IMR-90 (cell line): ENCODE results near the gene UNK. TPM values are rescaled to one million over a fixed set of nuclear protein-coding genes. Genes with fewer than 3 reads are reported as not detected.

ENCODE experiments used
- ATAC-seq: fragments of 200-7000 bp; cut with Tn5 transposase; 2 replicates; pipeline ENCODE4 v1.9.1; 2020; ENCODE audit warnings: low read depth, mild to moderate bottlenecking, moderate library complexity
- BruUV-seq: library from RNA; stranded (reverse); fragments of 400-500 nt; replicated peaks from 2 replicates; lab custom pipeline; 2021; lab: Mats Ljungman, UMichigan
- CTCF ChIA-PET: fragments of 300-600 bp; formaldehyde crosslinking; extraction: SDS; loops from one replicate; lab custom pipeline; 2021; ENCODE audit warnings: antibody characterized with exemption; lab: Yijun Ruan, JAX
- POLR2A ChIA-PET: fragments of 300-600 bp; sonication (Branson Sonifier 250); formaldehyde crosslinking; loops from one replicate; lab custom pipeline; 2022; ENCODE audit warnings: antibody characterized with exemption; ENCODE audit not compliant: unreplicated experiment; lab: Charles Lee
- DNase-seq: peaks from one replicate; pipeline ENCODE4 v3.0.0; 2013
- H2AFZ ChIP-seq: replicated peaks from 2 replicates; pipeline ENCODE3; 2013; ENCODE audit warnings: low read length, mild to moderate bottlenecking; ENCODE audit not compliant: poor library complexity
- H2AK5ac ChIP-seq: 2 replicates; pipeline ENCODE4 v1.6.1; 2013; ENCODE audit warnings: low read depth, low read length, inconsistent platforms
- H2AK9ac ChIP-seq: replicated peaks from 2 replicates; pipeline ENCODE3; 2013; ENCODE audit warnings: mild to moderate bottlenecking, low read depth, low read length, moderate library complexity; ENCODE audit not compliant: poor library complexity
- H2BK120ac ChIP-seq: 2 replicates; pipeline ENCODE4 v1.6.1; 2013; ENCODE audit warnings: low read depth, low read length, inconsistent platforms
- H2BK15ac ChIP-seq: 3 replicates; pipeline ENCODE4 v1.6.1; 2013; ENCODE audit warnings: low read depth, low read length, inconsistent platforms
- H2BK20ac ChIP-seq: 2 replicates; pipeline ENCODE4 v1.6.1; 2013; ENCODE audit warnings: low read depth, mild to moderate bottlenecking, inconsistent platforms, low read length, moderate library complexity
- H2BK5ac ChIP-seq: 2 replicates; pipeline ENCODE4 v1.6.1; 2013; ENCODE audit warnings: mild to moderate bottlenecking, low read depth, low read length, inconsistent platforms; ENCODE audit not compliant: poor library complexity, severe bottlenecking
- H3K14ac ChIP-seq: replicated peaks from 2 replicates; pipeline ENCODE4 v1.6.1; 2013; ENCODE audit warnings: low read depth, low read length, inconsistent platforms
- H3K18ac ChIP-seq: 2 replicates; pipeline ENCODE4 v1.6.1; 2013; ENCODE audit warnings: low read depth, low read length, control low read depth
- H3K23ac ChIP-seq: 2 replicates; pipeline ENCODE4 v1.6.1; 2013; ENCODE audit warnings: low read depth, low read length, inconsistent platforms
- H3K27ac ChIP-seq: 2 replicates; pipeline ENCODE4 v1.5.1; 2013; ENCODE audit warnings: mild to moderate bottlenecking, control low read depth, low read length; ENCODE audit not compliant: insufficient read depth
- H3K27me3 ChIP-seq: 2 replicates; pipeline ENCODE4 v1.6.1; 2013; ENCODE audit warnings: low read length; ENCODE audit not compliant: control insufficient read depth, insufficient read depth
- H3K36me3 ChIP-seq: 2 replicates; pipeline ENCODE4 v1.6.1; 2013; ENCODE audit warnings: low read length, mixed read lengths; ENCODE audit not compliant: control insufficient read depth, insufficient read depth
- H3K4ac ChIP-seq: 2 replicates; pipeline ENCODE4 v1.6.1; 2013; ENCODE audit warnings: low read depth, low read length, inconsistent platforms
- H3K4me1 ChIP-seq: 2 replicates; pipeline ENCODE4 v1.6.1; 2013; ENCODE audit warnings: low read length, mixed read lengths; ENCODE audit not compliant: control insufficient read depth, insufficient read depth
- H3K4me2 ChIP-seq: 2 replicates; pipeline ENCODE4 v1.6.1; 2013; ENCODE audit warnings: low read depth, mild to moderate bottlenecking, control low read depth, low read length, moderate library complexity
- H3K4me3 ChIP-seq: 2 replicates; pipeline ENCODE4 v1.5.1; 2013; ENCODE audit warnings: low read depth, mild to moderate bottlenecking, control low read depth, low read length, moderate library complexity; ENCODE audit not compliant: insufficient read depth
- H3K56ac ChIP-seq: 2 replicates; pipeline ENCODE4 v1.6.1; 2013; ENCODE audit warnings: low read length, inconsistent platforms; ENCODE audit not compliant: insufficient read depth; ENCODE audit errors: extremely low read depth
- H3K79me1 ChIP-seq, 2 experiments: 2 replicates each; pipeline ENCODE4 v1.6.1; 2013; ENCODE audit warnings: low read length in 2 of 2, inconsistent platforms in 1 of 2, low read depth in 1 of 2
- H3K9ac ChIP-seq: 2 replicates; pipeline ENCODE4 v1.6.1; 2013; ENCODE audit warnings: low read depth, low read length, control low read depth
- H3K9me1 ChIP-seq: 2 replicates; pipeline ENCODE4 v1.6.1; 2013; ENCODE audit warnings: low read length, inconsistent platforms; ENCODE audit not compliant: insufficient read depth
- H3K9me3 ChIP-seq: 2 replicates; pipeline ENCODE4 v1.6.1; 2013; ENCODE audit warnings: low read length; ENCODE audit not compliant: control insufficient read depth, insufficient read depth
- H4K20me1 ChIP-seq: 2 replicates; pipeline ENCODE4 v1.6.1; 2013; ENCODE audit warnings: low read length, inconsistent platforms; ENCODE audit not compliant: insufficient read depth
- H4K5ac ChIP-seq: 2 replicates; pipeline ENCODE4 v1.6.1; 2013; ENCODE audit warnings: mild to moderate bottlenecking, low read depth, low read length, control low read depth
- H4K8ac ChIP-seq, 2 experiments: 2 replicates each; pipeline ENCODE4 v1.6.1; 2013; ENCODE audit warnings: low read depth in 2 of 2, low read length in 2 of 2, control low read depth in 1 of 2, inconsistent platforms in 1 of 2
- H4K91ac ChIP-seq: 2 replicates; pipeline ENCODE4 v1.6.1; 2013; ENCODE audit warnings: low read depth, low read length, inconsistent platforms; ENCODE audit not compliant: insufficient read depth
- BHLHE40 ChIP-seq: fragments of 150-350 bp; IDR thresholded peaks from 2 replicates; pipeline ENCODE4 v1.6.1; 2016; ENCODE audit warnings: mild to moderate bottlenecking, low read depth, low read length
- CEBPB ChIP-seq: IDR thresholded peaks from 2 replicates; pipeline ENCODE4 v1.6.1; 2012; ENCODE audit warnings: low read depth, low read length, improper control_type of control experiment
- CHD1 ChIP-seq: IDR thresholded peaks from 2 replicates; pipeline ENCODE4 v1.6.1; 2012; ENCODE audit warnings: low read depth, low read length, improper control_type of control experiment
- FOS ChIP-seq: fragments of 150-350 bp; IDR thresholded peaks from 2 replicates; pipeline ENCODE4 v1.6.1; 2016; ENCODE audit warnings: low read depth, low read length
- MAFK ChIP-seq: IDR thresholded peaks from 2 replicates; pipeline ENCODE4 v1.6.1; 2012; ENCODE audit warnings: low read depth, low read length, improper control_type of control experiment
- MAZ ChIP-seq: IDR thresholded peaks from 2 replicates; pipeline ENCODE4 v1.6.1; 2012; ENCODE audit warnings: low read depth, mild to moderate bottlenecking, low read length, improper control_type of control experiment, moderate library complexity, borderline replicate concordance
- MXI1 ChIP-seq: IDR thresholded peaks from 2 replicates; pipeline ENCODE4 v1.6.1; 2012; ENCODE audit warnings: low read depth, mild to moderate bottlenecking, low read length, moderate library complexity, borderline replicate concordance
- NFE2L2 ChIP-seq: fragments of 150-350 bp; IDR thresholded peaks from 2 replicates; pipeline ENCODE4 v1.6.1; 2016; ENCODE audit warnings: low read depth, mild to moderate bottlenecking, low read length
- POLR2A ChIP-seq: IDR thresholded peaks from 2 replicates; pipeline ENCODE4 v1.6.1; 2012; ENCODE audit warnings: mild to moderate bottlenecking, low read depth, low read length
- RAD21 ChIP-seq: IDR thresholded peaks from 2 replicates; pipeline ENCODE4 v1.6.1; 2012; ENCODE audit warnings: low read length, improper control_type of control experiment
- RCOR1 ChIP-seq: IDR thresholded peaks from 2 replicates; pipeline ENCODE4 v1.6.1; 2012; ENCODE audit warnings: mild to moderate bottlenecking, low read length, improper control_type of control experiment; ENCODE audit not compliant: insufficient replicate concordance
- RFX5 ChIP-seq: IDR thresholded peaks from 2 replicates; pipeline ENCODE4 v1.8.0; 2012; ENCODE audit warnings: low read depth, mild to moderate bottlenecking, low read length, moderate library complexity
- SMC3 ChIP-seq: fragments of 150-350 bp; IDR thresholded peaks from 2 replicates; pipeline ENCODE4 v1.6.1; 2016; ENCODE audit warnings: low read depth, mild to moderate bottlenecking, antibody characterized with exemption, low read length, moderate library complexity
- WGBS, 2 experiments: methylation state at CpG; one replicate each; pipeline versions ENCODE4 v1.1.5 to v1.1.7; 2013; ENCODE audit warnings: missing lambda C conversion rate in 2 of 2; ENCODE audit not compliant: insufficient read length in 1 of 2; ENCODE audit errors: extremely low coverage in 2 of 2; 5-methylcytosine and 5-hydroxymethylcytosine counted together
- dilution Hi-C: fragments of 300-500 bp; cut with HindIII; formaldehyde crosslinking; loops from one replicate; pipeline ENCODE4 v1.14.3; 2018; ENCODE audit warnings: low sequenced_read_pairs; ENCODE audit not compliant: unreplicated experiment
- in situ Hi-C: fragments of 300-500 bp; cut with MboI; formaldehyde crosslinking; loops from 3 replicates; pipeline ENCODE4 v1.14.3; 2019; ENCODE audit warnings: low sequenced_read_pairs, inconsistent platforms, mixed read lengths
- intact Hi-C: fragments of 100-400 bp; cut with micrococcal nuclease; formaldehyde crosslinking; loops from 2 replicates; pipeline ENCODE4 v1.10.0; 2022
- polyA plus RNA-seq, 3 experiments: library from polyadenylated mRNA; depleted of rRNA; stranded (reverse); fragments of >200 nt; gene quantifications; 2 replicates each; pipeline ENCODE4 v1.2.3, GENCODE V29; 2012; ENCODE audit warnings: low replicate concordance in 1 of 3
- total RNA-seq: library from RNA; depleted of rRNA; stranded (reverse); fragments of >200 nt; gene quantifications from 2 replicates; pipeline ENCODE4 v1.2.3, GENCODE V29; 2012
- TF ChIP-seq, protein P1 (sequence below): conservative IDR thresholded peaks from 2 replicates; pipeline ENCODE4 v1.5.1; 2012; ENCODE audit warnings: mild to moderate bottlenecking, low read depth, low read length, improper control_type of control experiment
- TF ChIP-seq, protein P2 (sequence below): fragments of 150-350 bp; IDR thresholded peaks from 2 replicates; pipeline ENCODE4 v1.6.1; 2017; ENCODE audit warnings: mild to moderate bottlenecking, antibody characterized with exemption, low read length, low read depth
- TF ChIP-seq, protein P3 (sequence below): fragments of 150-350 bp; IDR thresholded peaks from 2 replicates; pipeline ENCODE4 v1.6.1; 2016; ENCODE audit warnings: low read depth, mild to moderate bottlenecking, low read length, moderate library complexity, borderline replicate concordance

UNK gene
- total and polyA plus RNA-seq, 2 of the 4 experiments (the other 2 are of a cell fraction): 15.4 to 17.3 TPM

DNA sequence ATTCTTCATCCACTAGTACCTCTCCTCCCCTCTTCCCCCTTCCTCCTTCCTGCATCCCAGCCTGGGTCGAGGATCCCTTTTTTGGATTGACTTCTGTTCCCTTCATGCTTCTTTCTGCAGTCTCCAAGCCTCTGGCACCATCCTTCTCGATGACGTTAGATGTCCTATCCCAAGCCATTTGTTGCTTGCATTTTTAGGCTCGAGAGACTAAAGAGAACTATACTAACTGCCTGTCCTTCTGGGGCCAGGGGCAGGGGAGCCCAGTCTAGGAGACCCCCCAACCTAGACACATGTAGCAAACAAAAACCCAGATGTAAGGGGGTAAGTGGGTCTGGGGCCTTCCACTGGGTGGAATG, 23.9 kb downstream of the UNK start:
- H2AK9ac ChIP-seq: no peak overlapping the region
- no peak for ATAC-seq
- no peak overlapping the region for H3K27ac ChIP-seq

More for the DNA sequence above, 23.9 kb downstream of the UNK start:
- Histone ChIP-seq H3K18ac (no peak overlapping the region), H3K36me3 (peaks cover 28% of the 10 kb centered on the region), H3K79me1 (peaks cover 14 to 39% of the 10 kb centered on the region in 2 experiments), H2AK5ac (no peak overlapping the region), H2BK15ac (no peak overlapping the region), H3K4me3 (no peak overlapping the region), H3K4me1 (no peaks in the 10 kb centered on the region; the same call in 1 of the 2 replicates), H3K23ac (no peak overlapping the region), H2BK120ac (no peak overlapping the region), H3K14ac (no peak overlapping the region), H3K4ac (no peak overlapping the region), H3K9me3 (no peaks in the 10 kb centered on the region), H4K5ac (no peak overlapping the region), H3K9ac (no peak overlapping the region), H2BK20ac (no peak overlapping the region), H3K27me3 (no peaks in the 10 kb centered on the region), H2BK5ac (no peak overlapping the region), H4K20me1 (peaks cover 19% of the 10 kb centered on the region), H4K91ac (no peak overlapping the region), H3K56ac (no peak overlapping the region), H2AFZ (no peak overlapping the region), H4K8ac (no peak overlapping the region), H3K9me1 (peaks cover 7% of the 10 kb centered on the region; the same call in 1 of the 2 replicates), H3K4me2 (no peak overlapping the region)
- WGBS, 2 experiments: 80% methylated on average over 1 of the region's 4 CpGs; no CpG with 5 or more reads in 1 of the 2 experiments
- intact Hi-C loops (no loop called here), in situ Hi-C loops (no loop called here), dilution Hi-C loops (no loop called here)
- CTCF ChIA-PET: interaction anchor here (0.6 kb wide), 1 partner anchor 20 kb away, joined by 6 read pairs; no protein-coding TSS in a partner anchor
- POLR2A ChIA-PET: no interaction called here
- no peak for DNase-seq
- BruUV-seq: no TSS peak
- TF ChIP-seq, protein P1, sequence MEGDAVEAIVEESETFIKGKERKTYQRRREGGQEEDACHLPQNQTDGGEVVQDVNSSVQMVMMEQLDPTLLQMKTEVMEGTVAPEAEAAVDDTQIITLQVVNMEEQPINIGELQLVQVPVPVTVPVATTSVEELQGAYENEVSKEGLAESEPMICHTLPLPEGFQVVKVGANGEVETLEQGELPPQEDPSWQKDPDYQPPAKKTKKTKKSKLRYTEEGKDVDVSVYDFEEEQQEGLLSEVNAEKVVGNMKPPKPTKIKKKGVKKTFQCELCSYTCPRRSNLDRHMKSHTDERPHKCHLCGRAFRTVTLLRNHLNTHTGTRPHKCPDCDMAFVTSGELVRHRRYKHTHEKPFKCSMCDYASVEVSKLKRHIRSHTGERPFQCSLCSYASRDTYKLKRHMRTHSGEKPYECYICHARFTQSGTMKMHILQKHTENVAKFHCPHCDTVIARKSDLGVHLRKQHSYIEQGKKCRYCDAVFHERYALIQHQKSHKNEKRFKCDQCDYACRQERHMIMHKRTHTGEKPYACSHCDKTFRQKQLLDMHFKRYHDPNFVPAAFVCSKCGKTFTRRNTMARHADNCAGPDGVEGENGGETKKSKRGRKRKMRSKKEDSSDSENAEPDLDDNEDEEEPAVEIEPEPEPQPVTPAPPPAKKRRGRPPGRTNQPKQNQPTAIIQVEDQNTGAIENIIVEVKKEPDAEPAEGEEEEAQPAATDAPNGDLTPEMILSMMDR: no peak
- TF ChIP-seq SMC3 (no peak), RAD21 (no peak), POLR2A (no peak), FOS (no peak), NFE2L2 (no peak), BHLHE40 (no peak), RCOR1 (no peak), CHD1 (no peak), MAFK (no peak), MAZ (no peak), MXI1 (no peak), RFX5 (no peak), CEBPB (no peak)
- TF ChIP-seq, protein P2, sequence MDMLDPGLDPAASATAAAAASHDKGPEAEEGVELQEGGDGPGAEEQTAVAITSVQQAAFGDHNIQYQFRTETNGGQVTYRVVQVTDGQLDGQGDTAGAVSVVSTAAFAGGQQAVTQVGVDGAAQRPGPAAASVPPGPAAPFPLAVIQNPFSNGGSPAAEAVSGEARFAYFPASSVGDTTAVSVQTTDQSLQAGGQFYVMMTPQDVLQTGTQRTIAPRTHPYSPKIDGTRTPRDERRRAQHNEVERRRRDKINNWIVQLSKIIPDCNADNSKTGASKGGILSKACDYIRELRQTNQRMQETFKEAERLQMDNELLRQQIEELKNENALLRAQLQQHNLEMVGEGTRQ: no peak
- TF ChIP-seq, protein P3, sequence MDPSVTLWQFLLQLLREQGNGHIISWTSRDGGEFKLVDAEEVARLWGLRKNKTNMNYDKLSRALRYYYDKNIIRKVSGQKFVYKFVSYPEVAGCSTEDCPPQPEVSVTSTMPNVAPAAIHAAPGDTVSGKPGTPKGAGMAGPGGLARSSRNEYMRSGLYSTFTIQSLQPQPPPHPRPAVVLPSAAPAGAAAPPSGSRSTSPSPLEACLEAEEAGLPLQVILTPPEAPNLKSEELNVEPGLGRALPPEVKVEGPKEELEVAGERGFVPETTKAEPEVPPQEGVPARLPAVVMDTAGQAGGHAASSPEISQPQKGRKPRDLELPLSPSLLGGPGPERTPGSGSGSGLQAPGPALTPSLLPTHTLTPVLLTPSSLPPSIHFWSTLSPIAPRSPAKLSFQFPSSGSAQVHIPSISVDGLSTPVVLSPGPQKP: no peak
